Measurements from ENCODE around the gene LEF1. TPM values are rescaled to one million over a fixed set of nuclear protein-coding genes. Genes with fewer than 3 reads are reported as not detected.

The LEF1 gene
- total and polyA plus RNA-seq, 9 of the 15 experiments (the other 6 are each of a cell fraction or from before 2014, with no cell fraction given), result 15.1 to 81.1 (median 29.7) TPM

DNA sequence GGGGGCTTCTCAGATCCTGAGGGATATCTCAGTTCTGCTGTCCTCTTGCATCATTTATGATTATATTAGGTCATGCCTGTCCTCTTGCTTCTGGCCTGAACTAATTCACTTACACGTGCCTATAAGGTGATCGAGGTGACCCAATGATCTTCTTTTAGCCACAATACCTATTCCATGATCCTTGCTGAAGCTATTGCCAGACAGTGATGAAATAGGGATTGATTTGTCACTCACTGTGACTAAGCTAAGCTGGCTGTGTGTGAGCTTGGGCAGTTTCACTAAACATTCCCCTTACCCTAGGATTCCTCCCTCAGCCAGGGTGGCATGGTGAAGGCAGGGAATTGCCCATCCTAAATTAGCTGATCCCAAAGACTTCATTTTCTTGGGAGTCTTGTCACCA is 160.0 kb downstream of the LEF1 start:
- H3K4me1 ChIP-seq (replicated peaks in 1 of 2; ENCODE audit: control insufficient read depth in 2 of 2, insufficient read depth in 2 of 2, low read length in 2 of 2), result peaks cover 4 to 11% of the 10 kb centered on the region in 2 experiments; a peak in 3 of 5 replicates
- ChIA-PET POLR2A (interaction anchor here (0.6 kb wide), 1 partner anchor 10 kb away, joined by 3 read pairs; no protein-coding TSS in a partner anchor), CTCF (ENCODE audit: low intra/inter-chr PET ratio) (no interaction called here)
- peak; percentile 25; the same call in 1 of the 3 replicates for ATAC-seq
- 0 out of 3 replicates have a peak, but pooled peaks cover 5% of the 10 kb centered on the region for H3K79me2 ChIP-seq (ENCODE audit: control insufficient read depth, insufficient read depth, low read length)
- DNase-seq (ENCODE audit: extremely low read depth in 1 of 4, low spot score in 3 of 4), result no peak
- H3K9me3 ChIP-seq (replicated peaks; ENCODE audit: control insufficient read depth, insufficient read depth, low read depth, low read length), result no peaks in the 10 kb centered on the region
- BruUV-seq (replicated peaks), result no TSS peak
- in situ Hi-C loops (cut with MboI), result no loop called here
- no peak overlapping the region for H3K4me3 ChIP-seq
- H2AFZ ChIP-seq (ENCODE audit: low read depth, low read length), result no peak overlapping the region
- no peak overlapping the region for H3K27ac ChIP-seq (ENCODE audit: extremely low read depth, low read depth, low read length)
- H4K20me1 ChIP-seq (replicated peaks; ENCODE audit: control insufficient read depth, insufficient read depth, low read length), result no peaks in the 10 kb centered on the region
- 43% methylated on average over 2 of the region's 2 CpGs for WGBS (ENCODE audit: insufficient coverage, low coverage, missing lambda C conversion rate)
- no peaks in the 10 kb centered on the region for H3K9me1 ChIP-seq (ENCODE audit: control insufficient read depth, insufficient read depth, low read length)
- intact Hi-C loops (cut with micrococcal nuclease), result no loop called here
- TF ChIP-seq BHLHE40 (IDR thresholded peaks at IDR 0.05; ENCODE audit: low read length) (peak; percentile 47; the same call in 1 of the 2 replicates), BDP1 (IDR thresholded peaks at IDR 0.05; ENCODE audit: insufficient read depth, insufficient read length) (no peak), CREB1 (IDR thresholded peaks at IDR 0.05) (no peak), CREB1 (CRISPR knock-in tag; IDR thresholded peaks at IDR 0.05) (0 out of 2 replicates have a peak, but pooled peaks have one; percentile 14), CEBPG (CRISPR knock-in tag; IDR thresholded peaks at IDR 0.05) (peak; percentile 86), CEBPG (tag; conservative IDR thresholded peaks at IDR 0.05 in 1 of 2, IDR thresholded peaks at IDR 0.05 in 1 of 2) (peak; percentile 73 to 93), CEBPB (tag; IDR thresholded peaks at IDR 0.05) (peak; percentile 57), TRIM24 (IDR thresholded peaks at IDR 0.05) (peak; percentile 77 to 79; a peak in 3 of 4 replicates), ESRRA (IDR thresholded peaks at IDR 0.05; ENCODE audit: borderline replicate concordance, low read depth) (no peak)
- TF ChIP-seq, protein P1, sequence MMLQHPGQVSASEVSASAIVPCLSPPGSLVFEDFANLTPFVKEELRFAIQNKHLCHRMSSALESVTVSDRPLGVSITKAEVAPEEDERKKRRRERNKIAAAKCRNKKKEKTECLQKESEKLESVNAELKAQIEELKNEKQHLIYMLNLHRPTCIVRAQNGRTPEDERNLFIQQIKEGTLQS (IDR thresholded peaks at IDR 0.05), result peak; percentile 90
- TF ChIP-seq, protein P1 (CRISPR knock-in tag; conservative IDR thresholded peaks at IDR 0.05), result no peak
- no peak overlapping the region for H3K9ac ChIP-seq (ENCODE audit: insufficient read depth in 1 of 2, low read depth in 2 of 2, low read length in 2 of 2)
- H3K4me2 ChIP-seq (ENCODE audit: insufficient read depth, low read length), result no peak overlapping the region
- H3K27me3 ChIP-seq (ENCODE audit: control insufficient read depth in 2 of 2, insufficient read depth in 2 of 2, low read length in 2 of 2), result no peaks in the 10 kb centered on the region
- H3K36me3 ChIP-seq (ENCODE audit: control insufficient read depth, insufficient read depth, low read length), result peaks cover 13% of the 10 kb centered on the region; the same call in 2 of the 3 replicates
- FAIRE-seq, result no peak

Data from K562 (cell line).